ENCODE results near the gene CTRL.
"Not testable (repeated sequence)": the region's sequence is repeated elsewhere in the genome, so short reads cannot be mapped to it uniquely, and the experiment has no call there.

The CTRL gene

GRCh38 chr16:67931712-67932461, at the start of gene CTRL:
Gene CTRL (minus strand): TSS chr16:67931862. CDS start chr16:67931852, 10 bp downstream.
- CTCF ChIA-PET: interaction anchor here (0.9 to 6.3 kb wide), 3 partner anchors 10 to 115 kb away, joined by 3 to 49 read pairs (median 5); no protein-coding TSS in a partner anchor
- peaks cover 25% of the 10 kb centered on the region for H3K4me1 Mint-ChIP-seq
- no peaks in the 10 kb centered on the region for H3K27me3 Mint-ChIP-seq
- no peaks in the 10 kb centered on the region for H3K9me3 Mint-ChIP-seq
- DNase-seq: no peak
- H3K36me3 Mint-ChIP-seq: peaks cover 42% of the 10 kb centered on the region
- H3K27ac Mint-ChIP-seq: peak within 1 kb of the TSS; percentile 47
- no peak within 1 kb of the TSS for H3K4me3 Mint-ChIP-seq

- CTCF ChIA-PET: interaction anchor here (0.8 to 2.1 kb wide), 7 partner anchors 10 to 159 kb away, joined by 3 to 8 read pairs (median 3); no protein-coding TSS in a partner anchor
- peaks cover 40% of the 10 kb centered on the region for H3K27me3 Mint-ChIP-seq
- no peak within 1 kb of the TSS for H3K27ac Mint-ChIP-seq
- H3K36me3 Mint-ChIP-seq: no peaks in the 10 kb centered on the region
- H3K9me3 Mint-ChIP-seq: no peaks in the 10 kb centered on the region
- peaks cover 26% of the 10 kb centered on the region for H3K4me1 Mint-ChIP-seq
- H3K4me3 Mint-ChIP-seq: no peak within 1 kb of the TSS
- DNase-seq: no peak
These were observed 48.5 kb upstream of the CTRL start, which contains the start of gene DPEP3 for GRCh38 chr16:67979955-67980678. Gene DPEP3 (minus strand): TSS chr16:67980499. CDS start chr16:67980380, 119 bp downstream.

- DNase-seq: no peak
- CTCF ChIA-PET: interaction anchor here (0.9 to 1.4 kb wide), 2 partner anchors 8 to 16 kb away, joined by 3 read pairs; no protein-coding TSS in a partner anchor
- Mint-ChIP-seq H3K4me1 (peaks cover under 1% of the 10 kb centered on the region), H3K27me3 (peaks cover 52% of the 10 kb centered on the region), H3K9me3 (no peaks in the 10 kb centered on the region), H3K27ac (no peak overlapping the region), H3K36me3 (no peaks in the 10 kb centered on the region), H3K4me3 (no peak overlapping the region)
These were observed 46.0 kb upstream of the CTRL start for GRCh38 chr16:67977469-67978227.

DNA sequence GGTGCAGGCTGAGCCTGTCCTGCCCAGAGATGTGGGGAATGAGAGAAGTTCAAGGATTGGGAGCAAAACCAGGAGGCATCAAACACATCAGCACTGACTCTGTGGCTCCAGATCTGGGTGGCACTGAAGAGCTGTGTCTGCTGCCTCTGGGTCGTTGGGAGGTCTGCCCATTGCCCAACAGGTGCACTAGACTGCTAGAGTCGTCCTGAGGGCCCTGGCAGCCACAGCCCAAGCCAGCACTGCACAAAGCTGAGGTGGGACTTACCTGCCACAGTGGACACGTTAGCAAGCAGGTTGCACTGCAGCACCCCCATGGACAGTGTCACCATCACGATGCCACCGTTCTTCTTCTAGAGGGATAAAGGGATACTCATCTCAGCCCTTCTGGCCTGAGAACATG, 45.3 kb upstream of the CTRL start:
- H3K27me3 Mint-ChIP-seq: peaks cover 59% of the 10 kb centered on the region
- H3K4me1 Mint-ChIP-seq: no peaks in the 10 kb centered on the region
- no peak overlapping the region for H3K27ac Mint-ChIP-seq
- CTCF ChIA-PET: interaction anchor here (1.4 kb wide), 1 partner anchor 8 kb away, joined by 3 read pairs; no protein-coding TSS in a partner anchor
- no peaks in the 10 kb centered on the region for H3K36me3 Mint-ChIP-seq
- DNase-seq: no peak
- H3K4me3 Mint-ChIP-seq: no peak overlapping the region
- H3K9me3 Mint-ChIP-seq: no peaks in the 10 kb centered on the region

- no peaks in the 10 kb centered on the region for H3K4me1 Mint-ChIP-seq
- CTCF ChIA-PET: no interaction called here
- no peaks in the 10 kb centered on the region for H3K9me3 Mint-ChIP-seq
- H3K27ac Mint-ChIP-seq: peak overlapping the region; percentile 45
- no peak overlapping the region for H3K4me3 Mint-ChIP-seq
- DNase-seq: no peak
- no peaks in the 10 kb centered on the region for H3K36me3 Mint-ChIP-seq
- H3K27me3 Mint-ChIP-seq: peaks cover 64% of the 10 kb centered on the region
These were observed 44.5 kb upstream of the CTRL start for GRCh38 chr16:67976205-67976604.

GRCh38 chr16:67975321-67976105, 43.9 kb upstream of the CTRL start:
- no peak overlapping the region for H3K27ac Mint-ChIP-seq
- CTCF ChIA-PET: interaction anchor here (1.1 kb wide), 1 partner anchor 66 kb away, joined by 6 read pairs; no protein-coding TSS in a partner anchor
- no peak for DNase-seq

GRCh38 chr16:67972285-67972684, 40.6 kb upstream of the CTRL start:
- H3K27ac Mint-ChIP-seq, CTCF ChIA-PET, H3K36me3 Mint-ChIP-seq, H3K9me3 Mint-ChIP-seq, H3K4me3 Mint-ChIP-seq, DNase-seq: not testable (repeated sequence)
- Mint-ChIP-seq H3K27me3 (peaks cover 53% of the 10 kb centered on the region), H3K4me1 (peaks cover 15% of the 10 kb centered on the region)

More at GRCh38 chr16:67975321-67976105, 43.9 kb upstream of the CTRL start:
- H3K4me1 Mint-ChIP-seq: no peaks in the 10 kb centered on the region
- H3K9me3 Mint-ChIP-seq: no peaks in the 10 kb centered on the region
- H3K4me3 Mint-ChIP-seq: no peak overlapping the region
- H3K27me3 Mint-ChIP-seq: peaks cover 71% of the 10 kb centered on the region
- no peaks in the 10 kb centered on the region for H3K36me3 Mint-ChIP-seq

GRCh38 chr16:67971111-67971510, 39.4 kb upstream of the CTRL start:
- peaks cover 41% of the 10 kb centered on the region for H3K27me3 Mint-ChIP-seq
- peaks cover 27% of the 10 kb centered on the region for H3K4me1 Mint-ChIP-seq
- no peak for DNase-seq
- H3K4me3 Mint-ChIP-seq: peak overlapping the region; percentile 26
- CTCF ChIA-PET: no interaction called here
- H3K9me3 Mint-ChIP-seq: no peaks in the 10 kb centered on the region
- no peak overlapping the region for H3K27ac Mint-ChIP-seq
- H3K36me3 Mint-ChIP-seq: no peaks in the 10 kb centered on the region

DNA sequence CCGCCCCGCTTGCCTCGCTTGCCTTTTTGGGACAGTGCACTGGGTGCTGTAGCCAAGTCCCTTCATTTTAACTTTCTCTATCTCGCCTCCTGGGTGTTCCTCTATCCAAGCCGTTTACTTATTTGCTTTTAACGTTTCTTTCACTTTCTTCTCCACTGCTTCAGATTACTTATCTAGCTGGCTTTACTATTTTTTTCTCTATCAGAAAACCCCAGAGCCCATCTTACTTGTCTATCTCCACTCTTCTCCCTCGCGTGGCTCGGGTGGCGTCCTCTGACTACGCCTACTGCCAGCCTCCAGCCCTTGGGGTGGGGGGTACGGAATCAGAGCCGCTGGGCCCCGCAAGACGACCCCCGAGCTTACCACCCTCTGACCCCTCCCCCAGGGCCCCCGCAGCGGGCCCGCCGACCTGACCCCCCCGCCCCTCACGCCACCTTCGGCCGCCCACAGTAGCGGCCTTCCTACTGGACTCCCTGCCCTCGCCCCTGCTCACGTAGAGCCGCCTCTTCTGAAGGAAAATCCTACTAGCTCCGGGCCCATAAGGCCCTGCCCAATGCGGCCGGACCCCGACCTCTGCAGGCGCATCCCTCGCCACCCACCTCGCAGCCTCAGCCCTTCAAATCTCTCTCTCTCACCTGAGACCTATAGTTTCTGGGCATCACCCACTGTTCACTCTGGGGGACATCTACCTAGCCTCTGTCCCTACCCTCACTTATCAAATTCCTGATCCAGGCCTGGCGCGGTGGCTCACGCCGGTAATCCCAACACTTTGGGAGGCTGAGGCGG, 37.8 kb upstream of the CTRL start:
- H3K36me3 Mint-ChIP-seq: no peaks in the 10 kb centered on the region
- H3K27me3 Mint-ChIP-seq: peaks cover 25% of the 10 kb centered on the region
- H3K4me1 Mint-ChIP-seq: peaks cover 33% of the 10 kb centered on the region
- H3K9me3 Mint-ChIP-seq: no peaks in the 10 kb centered on the region
- CTCF ChIA-PET: interaction anchor here (0.8 to 1.4 kb wide), 3 partner anchors 8 to 71 kb away, joined by 3 to 5 read pairs (median 3); partner anchors contain the start of genes DDX28 and DUS2
- peak; percentile 41 for DNase-seq
- H3K27ac Mint-ChIP-seq: peak overlapping the region; percentile 93
- peak overlapping the region; percentile 100 for H3K4me3 Mint-ChIP-seq

DNA sequence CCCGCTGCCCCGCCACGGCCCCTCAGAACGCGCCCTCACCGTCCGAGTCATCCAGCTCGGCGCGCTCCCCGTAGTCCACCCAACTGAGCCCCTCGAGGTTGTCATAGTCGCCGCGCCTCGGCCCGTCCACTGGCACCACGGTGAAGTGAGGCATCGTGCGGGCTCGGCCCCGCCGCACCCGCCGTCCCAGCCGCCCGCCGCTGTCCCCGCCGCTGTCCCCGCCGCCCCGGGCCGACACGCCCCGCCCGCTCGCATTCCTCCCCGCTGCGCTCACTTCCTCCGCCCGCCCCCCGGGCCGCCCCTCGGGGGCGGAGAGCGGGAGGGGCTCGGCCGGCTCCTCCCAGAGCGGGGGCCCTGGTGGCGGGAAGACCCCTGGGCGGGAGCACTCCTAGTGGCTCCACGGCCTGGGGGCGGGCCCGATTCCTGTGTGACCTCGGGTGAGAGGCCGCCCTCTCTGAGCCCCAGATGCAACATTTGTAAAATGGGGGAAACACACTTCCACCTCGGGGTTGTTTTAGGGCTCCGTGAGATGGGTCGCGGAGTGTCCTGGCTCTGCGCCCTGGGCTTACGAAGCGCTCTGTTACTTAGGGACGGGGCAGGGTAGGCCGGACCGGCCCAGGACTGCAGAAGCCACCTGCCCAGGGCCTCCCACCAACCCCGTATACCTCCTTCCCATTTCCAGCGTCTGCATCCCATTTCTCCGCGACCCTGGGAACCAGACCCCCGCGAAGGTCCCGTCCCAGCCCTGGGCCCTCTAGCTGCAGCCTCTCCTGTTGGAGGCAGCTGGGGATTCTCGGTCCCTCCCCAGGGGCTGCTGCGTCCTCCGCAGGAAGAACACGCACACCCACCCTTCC, 37.0 kb upstream of the CTRL start, which contains the start of gene SLC12A4:
TSS of gene SLC12A4 (minus strand) at position 238 of the 854 bp plus-strand sequence. CDS start at position 154, 84 bp downstream.
- CTCF ChIA-PET: interaction anchor here (0.8 to 1.4 kb wide), 3 partner anchors 9 to 72 kb away, joined by 3 to 5 read pairs (median 3); partner anchors contain the start of genes DDX28 and DUS2
- Mint-ChIP-seq H3K4me1 (peaks cover 33% of the 10 kb centered on the region), H3K36me3 (no peaks in the 10 kb centered on the region), H3K27ac (peak within 1 kb of the TSS; percentile 93), H3K4me3 (peak within 1 kb of the TSS; percentile 100), H3K9me3 (no peaks in the 10 kb centered on the region), H3K27me3 (peaks cover 23% of the 10 kb centered on the region)
- peak; percentile 92 for DNase-seq

GRCh38 chr16:67967958-67968399, 36.3 kb upstream of the CTRL start:
- H3K4me1 Mint-ChIP-seq: peaks cover 33% of the 10 kb centered on the region
- peaks cover 22% of the 10 kb centered on the region for H3K27me3 Mint-ChIP-seq
- peak; percentile 62 for DNase-seq
- H3K27ac Mint-ChIP-seq: peak overlapping the region; percentile 93
- CTCF ChIA-PET: no interaction called here
- peak overlapping the region; percentile 100 for H3K4me3 Mint-ChIP-seq
- no peaks in the 10 kb centered on the region for H3K36me3 Mint-ChIP-seq
- no peaks in the 10 kb centered on the region for H3K9me3 Mint-ChIP-seq

Data from activated naive CD4-positive, alpha-beta T cell treated with anti-CD3 and anti-CD28 coated beads, Interleukin-2, amount 10 ng/mL, durations not matched to agents 7 days and 5 days (primary cell).